Memory B cell (primary cell): ENCODE results near the gene VDAC1.
"Not testable (repeated sequence)": the region's sequence is repeated elsewhere in the genome, so short reads cannot be mapped to it uniquely, and the experiment has no call there.

Source experiments
- ATAC-seq: fragments of 150-1000 bp; cut with Tn5 transposase; 2 replicates; pipeline ENCODE4 v1.10.0; 2021; ENCODE audit warnings: low read depth, mild to moderate bottlenecking, moderate library complexity
- DNase-seq, 2 donors: peaks; one replicate each; pipeline ENCODE4 v3.0.0; 2022; ENCODE audit warnings: low spot score in 2 of 2
- H3K27ac Mint-ChIP-seq: one replicate; pipeline ENCODE4 v1.8.0; 2022; ENCODE audit warnings: mild to moderate bottlenecking, moderate library complexity, mixed read lengths
- H3K27me3 Mint-ChIP-seq: one replicate; pipeline ENCODE4 v1.8.0; 2022; ENCODE audit warnings: mixed read lengths
- H3K36me3 Mint-ChIP-seq: one replicate; pipeline ENCODE4 v1.8.0; 2022; ENCODE audit warnings: mild to moderate bottlenecking, mixed read lengths
- H3K4me1 Mint-ChIP-seq: one replicate; pipeline ENCODE4 v1.8.0; 2022; ENCODE audit warnings: mixed read lengths
- H3K4me3 Mint-ChIP-seq: one replicate; pipeline ENCODE4 v1.8.0; 2022; ENCODE audit warnings: mild to moderate bottlenecking, moderate library complexity, mixed read lengths
- H3K9me3 Mint-ChIP-seq: one replicate; pipeline ENCODE4 v1.8.0; 2022; ENCODE audit warnings: mixed read lengths

VDAC1 gene

DNA sequence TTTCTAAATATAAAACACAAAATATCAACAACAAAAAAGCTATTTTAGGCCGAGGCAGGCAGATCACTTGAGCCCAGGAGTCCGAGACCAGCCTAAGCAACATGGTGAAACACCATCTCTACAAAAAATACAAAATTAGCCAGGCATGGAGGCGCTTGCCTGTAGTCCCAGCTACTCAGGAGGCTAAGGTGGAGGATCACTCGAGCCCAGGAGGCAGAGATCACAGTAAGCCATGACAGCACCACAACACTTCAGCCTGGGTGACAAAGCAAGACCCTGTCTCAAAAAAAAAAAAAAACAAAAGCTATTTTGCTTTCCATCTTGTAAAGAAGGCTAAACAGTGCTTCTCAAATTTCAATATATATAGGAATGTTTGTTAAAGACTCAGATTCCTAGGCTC lies 47.7 kb downstream of the VDAC1 start:
- Mint-ChIP-seq H3K9me3 (no peaks in the 10 kb centered on the region), H3K4me3 (peak overlapping the region; percentile 22), H3K4me1 (peaks cover 13% of the 10 kb centered on the region), H3K27ac (peak overlapping the region; percentile 95), H3K27me3 (no peaks in the 10 kb centered on the region), H3K36me3 (peaks cover 18% of the 10 kb centered on the region)
- peak; percentile 17 for ATAC-seq
- DNase-seq, result no peak

- not testable (repeated sequence) for H3K9me3 Mint-ChIP-seq, H3K4me3 Mint-ChIP-seq, ATAC-seq, DNase-seq, H3K27me3 Mint-ChIP-seq, H3K27ac Mint-ChIP-seq
- H3K4me1 Mint-ChIP-seq, result peaks cover 13% of the 10 kb centered on the region
- H3K36me3 Mint-ChIP-seq, result peaks cover 18% of the 10 kb centered on the region
These were observed 48.6 kb downstream of the VDAC1 start for GRCh38 chr5:133956196-133956595.

DNA sequence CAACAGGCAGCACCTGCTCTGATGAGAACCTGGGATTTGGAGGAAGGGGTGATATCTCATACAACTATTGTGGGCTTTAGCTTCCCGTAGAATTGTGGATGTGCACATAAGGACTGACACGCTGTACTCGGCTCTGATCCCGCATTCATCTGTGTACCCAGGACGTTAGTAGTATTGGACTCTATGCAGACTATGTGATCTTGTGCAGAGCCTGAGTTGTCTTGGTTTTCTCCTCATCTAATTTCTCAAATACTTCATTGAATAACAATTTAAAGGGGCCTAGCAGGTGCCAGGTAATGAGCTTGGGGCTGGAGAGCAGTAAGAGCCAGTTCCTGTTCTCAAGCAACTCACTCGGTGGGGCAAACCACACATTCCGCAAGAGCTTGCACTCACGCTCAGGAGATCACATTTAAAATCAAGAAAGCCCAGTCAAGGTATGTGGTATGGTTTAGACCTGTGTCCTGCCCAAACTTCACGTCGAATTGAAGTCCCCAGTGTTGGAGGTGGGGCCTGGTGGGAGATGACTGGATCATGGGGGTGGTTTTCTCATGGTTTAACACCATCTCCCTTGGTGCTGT lies 51.1 kb downstream of the VDAC1 start:
- peaks cover 11% of the 10 kb centered on the region for H3K36me3 Mint-ChIP-seq
- ATAC-seq (no peak), DNase-seq (no peak)
- no peaks in the 10 kb centered on the region for H3K9me3 Mint-ChIP-seq
- H3K4me1 Mint-ChIP-seq, result peaks cover 6% of the 10 kb centered on the region
- H3K27me3 Mint-ChIP-seq, result no peaks in the 10 kb centered on the region
- no peak overlapping the region for H3K27ac Mint-ChIP-seq
- H3K4me3 Mint-ChIP-seq, result no peak overlapping the region

- no peak for DNase-seq
- Mint-ChIP-seq H3K4me1 (peaks cover 5% of the 10 kb centered on the region), H3K9me3 (no peaks in the 10 kb centered on the region)
These were observed 51.8 kb downstream of the VDAC1 start for GRCh38 chr5:133952729-133953567.

GRCh38 chr5:133950821-133951612 lies 53.8 kb downstream of the VDAC1 start:
- peaks cover 11% of the 10 kb centered on the region for H3K36me3 Mint-ChIP-seq
- H3K27ac Mint-ChIP-seq, result no peak overlapping the region
- DNase-seq, result no peak
- no peaks in the 10 kb centered on the region for H3K27me3 Mint-ChIP-seq
- H3K4me1 Mint-ChIP-seq, result no peaks in the 10 kb centered on the region
- no peak for ATAC-seq
- no peak overlapping the region for H3K4me3 Mint-ChIP-seq
- no peaks in the 10 kb centered on the region for H3K9me3 Mint-ChIP-seq

More at GRCh38 chr5:133952729-133953567, 51.8 kb downstream of the VDAC1 start:
- Mint-ChIP-seq H3K36me3 (peaks cover 11% of the 10 kb centered on the region), H3K27ac (no peak overlapping the region), H3K4me3 (no peak overlapping the region), H3K27me3 (no peaks in the 10 kb centered on the region)
- ATAC-seq, result no peak

- no peak for DNase-seq
- no peak overlapping the region for H3K27ac Mint-ChIP-seq
These were observed 56.1 kb downstream of the VDAC1 start for GRCh38 chr5:133948721-133949120.

DNA sequence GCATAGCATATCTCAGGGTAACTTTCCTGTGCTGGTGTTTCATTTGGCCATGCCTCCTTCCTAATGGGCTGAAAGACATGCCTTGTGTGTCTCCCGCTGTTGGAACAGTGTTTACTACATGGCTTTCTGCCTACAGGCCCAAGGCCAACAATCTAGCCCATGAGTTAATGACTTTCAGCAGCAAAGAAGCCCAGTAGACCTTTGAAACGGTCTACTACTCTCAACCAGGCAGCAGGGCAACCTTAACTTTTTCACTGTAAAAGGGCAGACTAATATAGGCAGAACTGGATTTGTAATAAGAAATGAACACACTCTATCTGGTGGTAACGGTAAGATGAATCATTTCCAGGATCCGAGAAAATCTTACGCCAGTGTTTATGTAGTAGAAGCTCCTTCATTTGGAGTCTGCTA lies 57.3 kb downstream of the VDAC1 start:
- no peak overlapping the region for H3K4me3 Mint-ChIP-seq
- H3K27me3 Mint-ChIP-seq, result no peaks in the 10 kb centered on the region
- ATAC-seq (no peak), DNase-seq (no peak)
- H3K9me3 Mint-ChIP-seq, result no peaks in the 10 kb centered on the region
- H3K36me3 Mint-ChIP-seq, result no peaks in the 10 kb centered on the region
- H3K4me1 Mint-ChIP-seq, result peaks cover 4% of the 10 kb centered on the region
- H3K27ac Mint-ChIP-seq, result no peak overlapping the region

More at GRCh38 chr5:133948721-133949120, 56.1 kb downstream of the VDAC1 start:
- Mint-ChIP-seq H3K4me3 (no peak overlapping the region), H3K9me3 (no peaks in the 10 kb centered on the region), H3K27me3 (no peaks in the 10 kb centered on the region), H3K4me1 (peaks cover 4% of the 10 kb centered on the region), H3K36me3 (peaks cover 2% of the 10 kb centered on the region)
- ATAC-seq, result no peak

GRCh38 chr5:133945568-133945967 lies 59.2 kb downstream of the VDAC1 start:
- Mint-ChIP-seq H3K27ac (no peak overlapping the region), H3K27me3 (no peaks in the 10 kb centered on the region)

GRCh38 chr5:133944263-133945185 lies 60.3 kb downstream of the VDAC1 start:
- Mint-ChIP-seq H3K4me3 (no peak overlapping the region), H3K4me1 (peaks cover 18% of the 10 kb centered on the region), H3K27ac (no peak overlapping the region), H3K9me3 (peaks cover 1% of the 10 kb centered on the region), H3K27me3 (no peaks in the 10 kb centered on the region), H3K36me3 (no peaks in the 10 kb centered on the region)
- ATAC-seq, result peak; percentile 83
- peak; percentile 56 to 61 for DNase-seq

More at GRCh38 chr5:133945568-133945967, 59.2 kb downstream of the VDAC1 start:
- Mint-ChIP-seq H3K9me3 (no peaks in the 10 kb centered on the region), H3K36me3 (no peaks in the 10 kb centered on the region), H3K4me1 (peaks cover 10% of the 10 kb centered on the region), H3K4me3 (no peak overlapping the region)
- ATAC-seq, result no peak
- DNase-seq, result no peak

- H3K4me3 Mint-ChIP-seq, result no peak overlapping the region
- DNase-seq (no peak), ATAC-seq (no peak)
- no peaks in the 10 kb centered on the region for H3K36me3 Mint-ChIP-seq
- no peaks in the 10 kb centered on the region for H3K27me3 Mint-ChIP-seq
- peaks cover 1% of the 10 kb centered on the region for H3K9me3 Mint-ChIP-seq
- peaks cover 29% of the 10 kb centered on the region for H3K4me1 Mint-ChIP-seq
- no peak overlapping the region for H3K27ac Mint-ChIP-seq
These were observed 61.3 kb downstream of the VDAC1 start for GRCh38 chr5:133943475-133943817.

- DNase-seq, result no peak
- H3K4me1 Mint-ChIP-seq, result peaks cover 34% of the 10 kb centered on the region
- H3K4me3 Mint-ChIP-seq, result no peak overlapping the region
- ATAC-seq, result no peak
- no peaks in the 10 kb centered on the region for H3K36me3 Mint-ChIP-seq
- no peaks in the 10 kb centered on the region for H3K27me3 Mint-ChIP-seq
- H3K27ac Mint-ChIP-seq, result no peak overlapping the region
- H3K9me3 Mint-ChIP-seq, result peaks cover 1% of the 10 kb centered on the region
These were observed 61.9 kb downstream of the VDAC1 start for GRCh38 chr5:133942614-133943474.

DNA sequence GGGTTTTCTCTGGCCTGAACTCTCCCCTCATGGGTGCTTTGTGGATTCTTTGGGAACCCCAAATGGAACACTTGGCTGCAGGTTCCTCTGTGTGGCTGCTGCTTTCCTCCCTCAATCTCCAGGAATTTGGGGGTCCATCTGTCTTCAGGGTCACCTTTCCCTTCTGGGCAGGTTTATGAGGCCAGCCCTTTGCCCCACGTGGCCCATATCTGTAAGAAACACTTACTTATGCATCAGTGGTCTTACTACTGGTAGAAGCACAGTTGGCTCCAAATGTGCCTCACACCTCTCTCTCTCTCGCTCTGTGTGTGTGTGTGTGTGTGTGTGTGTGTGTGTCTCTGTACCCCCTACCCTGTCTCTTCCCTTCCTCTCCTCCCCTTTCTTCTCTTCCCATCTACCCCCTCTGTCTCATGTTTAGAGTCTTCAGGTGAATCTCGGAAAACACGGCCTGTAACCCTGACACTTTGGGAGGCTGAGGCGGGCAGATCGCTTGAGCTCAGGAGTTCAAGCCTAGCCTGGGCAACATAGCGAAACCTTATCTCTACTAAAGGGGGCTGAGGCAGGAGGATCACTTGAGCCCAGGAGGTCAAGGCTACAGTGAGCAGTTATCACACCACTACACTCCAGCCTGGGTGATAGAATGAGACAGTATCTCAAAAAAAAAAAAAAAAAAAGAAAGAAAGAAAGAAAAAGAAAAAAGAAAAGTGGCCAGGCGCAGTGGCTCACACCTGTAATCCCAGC lies 63.1 kb downstream of the VDAC1 start:
- Mint-ChIP-seq H3K27me3 (no peaks in the 10 kb centered on the region), H3K36me3 (no peaks in the 10 kb centered on the region), H3K9me3 (peaks cover 3% of the 10 kb centered on the region), H3K4me1 (peaks cover 39% of the 10 kb centered on the region), H3K4me3 (no peak overlapping the region), H3K27ac (no peak overlapping the region)
- DNase-seq, result no peak
- no peak for ATAC-seq
